ENCODE measurements around the gene UBE3A.
"Not testable (repeated sequence)": the region's sequence is repeated elsewhere in the genome, so short reads cannot be mapped to it uniquely, and the experiment has no call there.

UBE3A gene

DNA sequence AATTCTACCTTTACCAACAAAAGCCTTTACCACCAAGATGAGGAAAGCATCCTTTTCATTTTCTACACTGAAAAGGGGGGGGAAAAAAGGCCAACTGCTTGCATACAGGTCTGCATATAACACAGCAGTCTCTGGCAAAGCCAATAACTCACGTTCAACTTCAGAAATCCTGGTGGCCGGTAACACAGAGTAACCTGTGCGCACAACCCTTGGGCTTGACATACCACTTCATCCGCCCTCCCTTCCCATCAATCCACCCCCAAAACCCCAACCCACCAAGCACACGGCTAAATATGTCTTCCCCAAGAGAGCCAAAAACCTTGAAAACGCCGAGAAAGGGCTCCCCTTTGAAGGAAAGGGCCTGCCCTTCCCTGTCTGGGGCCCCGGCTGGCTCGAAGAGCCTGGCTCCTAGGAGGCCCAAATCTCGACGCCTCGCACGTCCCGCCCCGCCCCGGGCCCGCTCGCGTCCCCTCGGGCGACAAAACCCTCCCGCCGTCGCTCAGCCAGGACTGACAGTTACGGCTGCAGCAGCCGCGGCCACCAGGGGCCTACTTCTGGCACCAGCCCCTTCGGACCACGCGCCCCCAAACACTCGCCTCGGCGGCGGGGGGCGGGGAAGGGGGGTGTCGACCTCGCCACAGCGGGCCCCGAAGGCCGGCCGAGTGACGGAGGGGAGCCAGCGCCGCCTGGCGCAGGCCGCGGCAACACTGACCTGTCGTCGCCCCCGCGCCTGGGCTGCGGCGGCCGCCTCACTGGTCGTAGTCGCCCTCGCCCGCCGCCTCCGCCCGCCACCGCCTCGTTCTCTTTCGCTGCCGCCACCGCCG lies 835 bp downstream of the UBE3A start:
- DNase-seq (ENCODE audit: low read depth): peak; percentile 24

DNA sequence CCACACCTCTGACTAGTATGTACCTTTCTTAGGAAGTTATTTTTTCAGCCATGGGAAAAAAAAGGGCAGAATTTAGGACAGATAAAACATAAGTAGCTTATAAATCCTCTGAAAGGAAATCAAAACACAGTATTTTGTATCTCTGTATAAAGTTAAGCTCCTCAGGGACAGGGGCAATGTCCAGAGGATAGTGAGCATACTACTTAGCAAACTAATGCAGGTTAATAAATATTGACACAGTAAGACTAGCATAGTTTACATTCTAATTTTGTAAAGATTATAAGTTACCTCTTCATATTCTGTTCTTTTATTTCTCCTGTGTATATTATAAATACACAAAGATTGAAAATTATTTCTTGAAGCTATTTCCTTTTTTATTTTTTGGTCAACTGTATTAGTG lies 2.1 kb downstream of the UBE3A start:
- DNase-seq (ENCODE audit: low read depth): no peak

DNA sequence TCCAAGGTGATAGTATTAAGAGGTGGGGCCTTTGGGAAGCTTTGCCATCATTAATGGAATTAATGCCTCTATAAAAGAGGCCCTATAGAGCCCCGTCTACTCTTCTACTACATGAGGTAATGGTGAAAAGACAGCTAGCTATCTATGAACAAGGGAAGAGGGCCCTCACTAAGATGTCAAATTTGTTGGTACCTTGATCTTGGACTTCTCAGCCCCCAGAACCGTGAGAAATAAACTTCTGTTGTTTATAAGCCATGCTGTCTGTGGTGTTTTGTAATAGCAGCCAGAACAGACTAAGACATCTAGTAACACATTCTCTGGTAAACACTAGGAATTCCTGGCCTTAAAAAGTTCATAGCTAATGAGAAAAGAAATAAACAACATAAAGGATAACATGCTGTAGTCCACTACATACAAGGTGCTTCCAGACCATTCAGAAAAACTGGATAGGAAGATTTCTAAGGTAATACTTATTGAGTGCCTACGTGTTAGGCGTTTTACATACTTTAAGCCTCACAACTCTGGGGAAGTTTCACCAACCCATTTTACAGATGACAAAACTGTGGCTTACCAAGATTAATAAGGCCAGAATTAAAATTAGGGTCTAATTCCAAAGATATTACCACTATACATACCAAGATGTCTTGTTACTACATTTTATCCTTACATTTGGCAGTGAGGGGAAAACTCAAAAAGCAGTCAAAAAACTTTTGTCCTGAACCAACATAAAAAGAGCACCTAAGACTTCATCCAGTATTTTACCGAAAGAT lies 3.2 kb downstream of the UBE3A start:
- no peak for DNase-seq (ENCODE audit: low read depth)

DNA sequence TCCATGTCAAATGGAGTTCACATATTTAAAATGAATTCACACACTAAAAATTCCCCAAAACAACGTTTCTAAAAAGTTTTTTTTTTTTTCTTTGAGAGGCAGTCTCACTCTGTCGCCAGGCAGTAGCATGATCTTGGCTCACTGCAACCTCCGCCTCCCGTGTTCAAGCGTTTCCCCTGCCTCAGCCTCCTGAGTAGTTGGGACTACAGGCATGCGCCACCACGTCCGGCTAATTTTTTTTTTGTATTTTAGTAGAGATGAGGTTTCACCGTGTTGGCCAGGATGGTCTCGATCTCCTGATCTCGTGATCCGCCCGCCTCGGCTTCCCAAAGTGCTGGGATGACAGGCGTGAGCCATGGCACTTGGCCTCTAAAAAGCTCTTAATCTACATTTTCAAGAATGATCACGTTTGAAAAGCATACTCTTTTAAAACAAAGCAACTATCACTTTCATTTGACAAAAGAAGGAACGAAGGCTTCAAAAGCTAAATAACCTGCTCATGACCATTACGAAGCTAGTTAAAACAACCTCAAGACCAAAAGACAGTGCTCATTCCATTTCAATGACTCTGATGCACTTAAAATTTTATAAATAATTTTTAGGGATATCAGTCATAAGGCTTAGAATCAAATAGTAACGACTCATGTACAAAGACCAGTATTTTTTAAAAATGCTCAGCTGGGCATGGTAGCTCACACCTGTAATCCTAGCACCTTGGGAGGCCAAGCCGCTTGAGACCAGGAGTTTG lies 5.5 kb downstream of the UBE3A start:
- no peak for DNase-seq (ENCODE audit: low read depth)

DNA sequence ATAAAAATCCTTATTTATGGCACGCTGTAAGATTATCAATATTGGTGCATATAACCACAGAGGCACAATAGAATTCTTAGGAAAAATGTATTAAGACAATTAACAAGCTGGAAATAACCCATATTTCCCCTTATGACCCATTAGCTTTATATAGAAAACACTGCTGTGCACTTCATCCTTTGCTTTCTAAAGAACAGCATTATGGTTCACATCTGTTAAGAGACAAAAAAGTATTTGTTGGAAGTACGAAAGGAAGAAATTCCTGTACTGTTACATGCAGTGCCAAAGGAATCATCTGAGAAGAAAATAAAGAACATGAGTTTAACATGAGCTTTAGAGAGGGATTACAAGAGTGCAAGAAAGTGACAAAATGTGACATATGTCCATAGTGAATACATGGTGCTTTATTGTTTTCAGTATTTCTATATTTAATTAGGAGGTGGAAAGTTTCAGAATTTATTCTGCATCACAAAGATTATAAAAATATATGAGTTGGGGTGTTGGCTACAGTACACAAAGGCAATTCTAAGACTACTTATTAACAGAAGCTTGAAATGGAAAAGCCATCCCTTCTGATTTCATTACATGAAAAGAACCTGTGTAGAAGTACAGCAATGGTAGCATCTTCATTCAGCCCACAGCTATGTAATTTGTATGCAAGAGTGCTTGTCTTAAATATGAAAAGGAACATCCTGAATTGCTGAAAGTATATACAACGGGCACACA lies 6.8 kb downstream of the UBE3A start:
- no peak for DNase-seq (ENCODE audit: low read depth)

DNA sequence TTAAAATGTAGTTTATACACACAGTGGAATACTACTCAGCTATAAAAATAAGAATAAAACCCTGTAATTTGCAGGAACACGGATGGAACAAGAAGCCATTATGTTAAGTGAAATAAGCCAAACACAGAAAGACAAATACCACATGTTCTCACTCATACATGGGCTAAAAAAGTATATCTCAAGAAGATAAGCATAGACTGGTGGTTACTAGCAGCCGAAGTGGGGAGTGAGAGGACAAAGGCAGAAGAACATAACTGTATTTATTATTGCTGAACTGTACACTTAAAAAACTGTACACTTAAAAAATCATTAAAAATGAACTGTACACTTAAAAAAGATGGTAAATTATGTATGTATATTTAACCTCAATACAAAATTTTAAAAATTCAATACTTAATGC lies 11.0 kb downstream of the UBE3A start:
- DNase-seq (ENCODE audit: low read depth): no peak

DNA sequence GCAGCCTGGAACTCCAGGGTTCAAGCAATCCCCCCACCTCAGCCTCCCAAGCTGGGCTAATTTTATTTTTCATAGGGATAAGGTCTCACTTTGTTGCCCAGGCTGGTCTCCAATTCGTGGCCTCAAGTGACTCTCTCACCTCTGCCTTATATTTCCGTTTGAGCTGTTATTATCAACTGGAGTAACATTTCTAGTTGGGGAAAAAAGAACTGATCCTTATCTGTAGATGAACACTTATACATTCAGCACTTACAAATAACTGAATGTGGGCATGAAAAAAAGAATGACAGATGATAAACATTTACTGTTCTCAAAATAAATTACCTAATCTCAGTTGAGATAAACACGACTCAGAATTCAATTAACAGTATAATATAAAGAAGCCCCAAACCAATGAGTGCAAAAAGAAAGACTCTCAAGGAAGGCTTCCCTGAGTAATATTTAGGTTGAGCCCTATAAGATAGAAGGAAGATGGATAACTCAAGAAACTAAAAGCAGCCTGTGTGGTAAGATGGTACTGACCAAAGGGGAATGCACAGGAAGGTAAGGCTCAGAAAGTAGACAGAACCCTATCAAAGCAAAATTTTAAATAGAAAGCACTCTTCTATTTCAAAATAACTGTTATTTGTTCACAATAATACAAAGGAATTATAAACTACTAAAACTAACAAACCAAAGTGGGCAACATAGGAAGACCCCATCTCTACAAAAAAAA lies 11.8 kb downstream of the UBE3A start:
- no peak for DNase-seq (ENCODE audit: low read depth)

DNA sequence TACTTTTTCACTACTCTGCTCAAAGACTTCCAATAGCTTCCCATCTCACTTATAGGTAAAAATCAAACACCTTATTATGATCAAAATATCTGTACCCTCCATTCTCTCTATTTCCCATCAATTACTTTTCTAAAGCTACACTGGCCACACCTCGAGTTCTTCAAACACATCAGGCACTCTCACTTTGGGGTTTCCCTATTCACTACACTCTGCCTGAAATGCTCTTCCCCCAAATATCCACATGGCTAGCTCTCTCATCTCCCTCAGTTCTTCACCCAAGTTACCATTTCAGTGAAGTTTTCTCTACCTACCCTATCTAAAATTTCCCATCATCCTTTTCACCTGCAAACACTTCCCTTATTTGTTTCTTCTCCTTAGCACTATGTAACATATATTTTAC lies 14.8 kb downstream of the UBE3A start:
- no peak for DNase-seq (ENCODE audit: low read depth)

DNA sequence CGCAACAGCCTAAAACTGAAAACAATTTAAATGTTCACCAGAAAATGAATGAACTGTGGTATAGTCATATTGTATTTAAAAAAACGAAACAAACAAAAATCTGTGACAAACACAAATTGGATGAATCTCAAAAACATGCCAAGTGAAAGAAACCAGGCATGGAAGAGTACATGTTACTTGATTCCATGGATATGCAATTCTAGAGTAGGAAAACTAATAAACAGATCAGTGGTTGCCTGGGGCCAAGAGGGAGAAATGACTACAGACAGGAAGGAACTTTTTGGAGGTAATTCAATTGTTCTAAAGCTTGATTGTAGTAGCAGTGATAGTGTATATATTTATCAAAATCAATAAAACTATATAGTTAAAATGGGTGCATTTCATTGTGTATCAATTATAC lies 16.8 kb downstream of the UBE3A start:
- DNase-seq (ENCODE audit: low read depth): no peak

DNA sequence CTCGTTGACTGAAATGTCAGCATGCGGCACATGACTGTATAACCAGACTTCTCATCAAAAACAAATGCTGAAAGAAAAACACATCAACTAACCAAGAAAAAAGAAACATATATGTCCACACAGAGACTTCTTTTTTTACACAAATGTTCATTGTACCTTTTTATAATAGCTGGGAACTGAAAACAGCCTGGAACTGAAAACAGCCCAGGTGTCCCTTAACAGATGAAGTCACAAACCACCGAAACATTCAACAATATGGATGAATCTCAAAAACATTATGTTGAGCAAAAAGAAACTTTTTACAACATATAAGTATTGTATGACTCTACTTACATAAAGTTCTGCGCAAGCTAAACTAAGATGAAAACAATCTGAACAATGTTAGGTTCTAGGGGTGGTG lies 20.6 kb downstream of the UBE3A start:
- no peak for DNase-seq (ENCODE audit: low read depth)

DNA sequence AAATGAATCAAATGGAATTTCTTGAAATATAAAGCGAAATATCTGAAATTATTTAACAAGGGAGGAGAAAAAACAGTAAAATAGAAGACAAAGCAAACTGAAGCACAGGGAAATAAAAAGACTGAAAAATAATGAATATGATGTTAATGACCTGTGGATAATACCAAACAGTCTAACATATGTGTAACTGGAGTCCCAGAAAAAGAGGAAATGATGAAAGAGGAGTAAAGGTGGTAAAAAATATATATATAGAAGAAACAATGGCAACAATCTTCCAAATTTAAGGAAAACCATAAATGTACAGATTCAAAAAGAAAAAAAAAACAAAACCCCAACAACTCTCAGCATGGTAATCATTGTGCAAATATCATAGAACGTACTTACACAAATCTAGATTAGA lies 21.2 kb downstream of the UBE3A start:
- DNase-seq (ENCODE audit: low read depth): no peak

DNA sequence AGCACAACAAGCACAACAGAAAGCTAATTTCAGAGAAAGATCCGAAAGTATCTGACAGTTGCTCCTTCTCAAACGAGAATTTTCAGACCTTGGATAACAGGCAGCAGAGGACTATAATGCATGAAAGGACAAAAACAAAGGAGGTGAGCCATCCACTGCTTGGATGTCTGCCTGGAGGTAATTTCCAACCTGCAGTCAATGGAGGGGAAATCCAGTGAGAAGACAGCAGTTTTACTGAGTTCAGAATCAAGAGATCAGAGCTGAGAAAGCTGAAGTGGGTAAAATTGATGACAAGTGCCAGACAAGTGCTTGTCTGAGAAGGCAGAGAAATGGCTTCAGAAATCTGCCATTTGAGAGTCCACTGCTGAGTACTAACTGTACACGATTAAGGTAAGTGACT lies 22.1 kb downstream of the UBE3A start:
- DNase-seq (ENCODE audit: low read depth): no peak

DNA sequence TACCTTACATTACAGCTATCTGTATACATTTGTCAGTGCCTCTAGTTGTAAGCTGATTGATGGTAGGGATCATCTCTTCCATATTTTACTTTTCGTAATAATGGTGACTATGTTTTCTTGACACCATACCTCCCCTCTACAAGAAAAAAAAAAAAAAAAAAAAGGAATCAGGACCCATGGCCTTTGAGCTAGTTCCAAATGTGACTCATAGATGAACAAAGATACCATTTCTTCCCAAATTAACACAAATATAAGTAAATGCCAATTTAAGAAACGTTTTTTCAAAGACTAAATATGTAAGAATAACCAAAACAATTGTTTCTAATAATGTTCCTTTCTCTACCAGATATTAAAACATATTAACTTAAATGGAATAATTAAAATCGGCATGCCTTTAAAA lies 23.1 kb downstream of the UBE3A start:
- no peak for DNase-seq (ENCODE audit: low read depth)

DNA sequence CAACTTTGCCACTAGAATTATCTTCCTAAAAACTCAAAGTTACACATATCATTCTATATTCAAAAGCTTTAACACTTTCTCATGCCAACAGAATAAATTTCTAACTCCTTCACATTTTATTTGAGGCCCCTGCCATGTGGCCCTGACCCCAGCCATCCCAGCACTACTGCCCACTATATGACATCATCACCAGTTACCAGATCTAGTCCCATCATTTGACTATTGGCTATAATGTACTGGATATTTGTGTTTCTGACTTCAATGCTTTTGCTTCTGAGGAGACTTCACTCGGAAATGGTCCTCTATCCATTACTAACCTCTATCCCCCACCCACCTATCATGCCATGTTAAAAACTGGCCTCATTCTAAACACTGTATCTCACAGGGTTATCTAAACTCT lies 23.6 kb downstream of the UBE3A start:
- no peak for DNase-seq (ENCODE audit: low read depth)

DNA sequence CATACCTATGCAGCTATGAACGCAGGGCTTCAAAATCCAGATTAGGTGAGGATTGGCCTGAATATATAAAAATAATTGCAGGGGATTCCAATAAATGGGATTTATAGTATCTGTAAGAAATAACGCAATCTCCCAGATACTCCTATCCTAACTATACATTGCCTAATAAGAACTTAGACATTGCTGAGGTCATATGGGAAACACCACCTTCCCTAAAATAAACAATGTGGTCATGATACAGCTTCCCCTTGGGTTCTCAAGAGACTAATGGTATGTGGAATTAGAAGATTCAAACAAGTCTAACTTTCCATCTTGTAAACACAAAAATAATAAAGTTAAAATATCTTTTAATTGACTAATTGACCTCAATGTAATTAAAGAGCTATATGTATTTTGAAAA lies 28.2 kb downstream of the UBE3A start:
- no peak for DNase-seq (ENCODE audit: low read depth)

DNA sequence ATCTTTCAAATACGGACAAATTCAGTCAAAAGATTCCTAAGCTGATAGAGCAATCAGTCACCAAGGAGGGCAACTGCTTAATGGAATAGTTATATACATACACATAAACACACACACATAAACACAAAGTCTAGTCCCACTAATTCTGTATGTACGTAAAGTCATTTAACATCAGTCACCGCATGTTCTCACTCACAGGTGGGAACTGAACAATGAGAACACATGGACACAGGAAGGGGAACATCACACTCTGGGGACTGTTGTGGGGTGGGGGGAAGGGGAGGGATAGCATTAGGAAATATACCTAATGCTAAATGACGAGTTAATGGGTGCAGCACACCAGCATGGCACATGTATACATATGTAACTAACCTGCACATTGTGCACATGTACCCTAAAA lies 29.1 kb downstream of the UBE3A start:
- not testable (repeated sequence) for DNase-seq (ENCODE audit: low read depth)

DNA sequence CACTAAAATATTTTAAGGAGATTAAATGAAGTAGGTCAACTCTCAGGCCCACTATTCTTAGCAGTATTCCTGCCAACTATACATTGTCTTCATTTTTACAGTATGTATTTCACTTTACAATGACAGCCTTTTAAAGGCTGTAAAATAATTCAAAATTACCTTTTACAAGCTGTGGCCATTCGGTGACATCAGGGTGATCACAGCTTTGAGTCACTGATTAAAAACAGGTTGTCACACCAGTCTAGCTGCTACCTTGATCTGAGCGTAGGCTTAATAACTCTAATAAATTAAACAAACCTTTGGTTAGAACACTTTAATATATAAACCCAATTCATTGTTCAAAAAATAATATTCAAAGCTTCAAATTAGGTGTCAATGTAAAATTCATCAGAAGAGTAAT lies 29.9 kb downstream of the UBE3A start:
- no peak for DNase-seq (ENCODE audit: low read depth)

DNA sequence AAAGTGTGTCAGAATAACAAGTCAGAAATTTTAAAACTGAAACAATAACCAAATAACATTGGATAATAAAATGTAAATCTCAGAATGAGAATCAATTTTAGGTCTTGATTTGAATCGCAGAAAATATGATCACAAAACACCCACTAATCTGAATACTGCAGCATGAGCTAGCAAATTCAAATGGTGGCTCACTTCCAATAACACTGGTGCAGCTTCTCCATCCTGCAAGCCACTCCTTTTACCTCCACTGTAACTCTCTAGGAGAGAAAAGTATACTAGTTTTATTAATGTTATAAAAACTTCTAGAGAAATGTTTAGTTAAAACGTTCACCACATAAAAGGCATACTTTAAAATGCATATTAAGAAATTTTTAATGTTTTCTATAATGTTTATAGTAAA lies 30.4 kb downstream of the UBE3A start:
- no peak for DNase-seq (ENCODE audit: low read depth)

DNA sequence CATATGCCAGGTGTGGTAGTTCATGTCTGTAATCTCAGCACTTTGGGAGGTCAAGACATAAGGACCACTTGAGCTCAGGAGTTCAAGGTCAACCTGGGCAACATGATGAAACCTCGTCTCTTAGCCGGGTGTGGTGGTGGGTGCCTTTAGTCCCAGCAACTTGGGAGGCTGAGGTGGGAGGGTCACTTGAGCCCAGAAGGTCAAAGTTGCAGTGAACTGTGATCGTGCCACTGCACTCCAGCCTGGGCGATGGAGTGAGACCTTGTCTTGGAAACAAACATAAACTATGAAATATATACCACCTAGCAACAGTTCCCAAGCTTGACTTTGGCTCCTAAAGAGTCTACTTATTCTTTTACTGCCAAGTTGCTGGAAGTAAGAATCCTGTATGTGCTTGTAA lies 30.9 kb downstream of the UBE3A start:
- no peak for DNase-seq (ENCODE audit: low read depth)

DNA sequence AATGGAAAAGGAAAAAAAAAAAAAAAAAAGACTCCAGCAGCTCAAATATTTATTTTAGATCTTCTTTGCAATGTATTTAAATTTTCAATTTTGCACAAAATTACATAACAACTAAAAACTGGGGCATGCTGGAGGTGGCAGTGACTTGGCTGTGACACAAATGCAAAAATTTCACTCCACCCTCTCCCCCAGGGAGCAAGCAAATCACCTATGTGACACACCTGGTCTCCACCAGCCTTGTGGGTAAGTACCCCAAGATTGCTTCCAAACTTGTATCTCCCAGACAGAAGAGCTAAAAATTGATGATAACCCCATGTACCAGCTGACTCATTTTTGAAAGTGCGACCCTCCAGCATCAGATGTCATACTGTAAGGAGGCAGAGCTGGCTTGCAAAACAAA lies 32.0 kb downstream of the UBE3A start:
- no peak for DNase-seq (ENCODE audit: low read depth)

DNA sequence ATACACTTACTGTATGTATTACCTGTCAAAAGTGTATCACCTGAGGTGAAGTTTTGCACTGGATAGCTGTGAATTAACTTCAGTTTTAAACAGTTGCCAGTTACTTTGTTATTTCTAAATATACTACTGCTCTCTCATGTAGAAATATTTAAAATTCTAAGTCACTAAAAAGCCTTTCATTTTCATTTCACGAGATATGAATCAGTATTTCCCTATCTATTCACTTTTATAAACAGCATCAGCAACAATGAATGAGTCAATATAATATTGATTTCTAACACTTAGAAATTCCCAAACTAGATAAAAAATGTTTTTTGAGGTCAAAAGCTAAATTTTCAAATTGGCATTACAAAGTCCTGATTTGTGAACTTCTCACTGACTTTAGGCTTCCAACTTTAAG lies 32.6 kb downstream of the UBE3A start:
- no peak for DNase-seq (ENCODE audit: low read depth)

DNA sequence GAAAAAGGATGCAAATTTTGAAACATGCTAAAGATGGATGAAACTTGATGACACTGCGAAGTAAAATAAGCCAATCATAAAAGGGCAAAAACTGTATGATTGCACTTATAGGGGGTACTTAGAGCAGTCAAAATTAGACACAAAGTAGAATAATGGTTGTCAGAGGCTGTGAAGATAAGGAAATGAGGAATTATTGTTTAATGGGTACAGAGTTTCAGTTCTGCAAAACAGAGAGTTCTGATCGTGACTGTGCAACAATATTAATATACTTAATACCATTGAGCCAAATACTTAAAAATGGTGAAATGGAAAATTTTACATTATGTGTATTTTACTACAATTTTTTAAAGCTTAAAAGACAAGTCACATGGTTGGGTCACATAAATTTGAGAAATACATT lies 35.1 kb downstream of the UBE3A start:
- no peak for DNase-seq (ENCODE audit: low read depth)
